ENCODE measurements around the gene PTPRR.

GRCh38 chr12:70745048-70745447 is 175.5 kb downstream of the PTPRR start:
- no peak for TF ChIP-seq CTCF (IDR thresholded peaks at IDR 0.05)
- no peak for TF ChIP-seq POLR2AphosphoS5 (IDR thresholded peaks at IDR 0.05)
- TF ChIP-seq POLR2A (IDR thresholded peaks at IDR 0.05; ENCODE audit: low read depth), result no peak
- no peak for TF ChIP-seq EP300 (IDR thresholded peaks at IDR 0.05)

Measured in esophagus muscularis mucosa (tissue), 4 donors.